Motor neuron (in vitro differentiated cells): ENCODE results near the gene FSD1L. TPM values are rescaled to one million over a fixed set of nuclear protein-coding genes. Genes with fewer than 3 reads are reported as not detected.

Experiments used
- ATAC-seq, 8 experiments: fragments of 200-7000 bp; cut with Tn5 transposase; replicated peaks in 6 of 8; 2 replicates each; pipeline ENCODE4 v1.8.0; 2021; ENCODE audit warnings: mild to moderate bottlenecking in 8 of 8, moderate library complexity in 8 of 8
- H3K27ac ChIP-seq, 2 donors: fragments of 250-450 bp; sonication (Bioruptor Pico); 2 replicates each; pipeline ENCODE4 v1.9.0; 2021; ENCODE audit warnings: antibody characterized with exemption in 2 of 2, mild to moderate bottlenecking in 2 of 2, moderate library complexity in 1 of 2
- H3K4me1 ChIP-seq, 2 donors: fragments of 250-450 bp; sonication (Bioruptor Pico); replicated peaks in 1 of 2; 2 replicates each; pipeline ENCODE4 v1.6.1; 2021; ENCODE audit warnings: antibody characterized with exemption in 2 of 2, mild to moderate bottlenecking in 2 of 2, moderate library complexity in 1 of 2
- H3K4me3 ChIP-seq, 5 donors: fragments of 250-450 bp; sonication (Bioruptor Pico); 2 replicates each; pipeline ENCODE4 v1.9.0; 2021; ENCODE audit warnings: antibody characterized with exemption in 5 of 5, mild to moderate bottlenecking in 5 of 5, moderate library complexity in 4 of 5
- WGBS, 10 experiments: fragments of 450-650 bp; shearing (Covaris generic); methylation state at CpG; one replicate each; pipeline ENCODE4 v1.0.0; 2022; 5-methylcytosine and 5-hydroxymethylcytosine counted together
- in situ Hi-C, 9 experiments: fragments of 400-800 bp; cut with MboI; loops; one replicate each; pipeline ENCODE4 v1.15.0; 2021; ENCODE audit warnings: low sequenced_read_pairs in 9 of 9, low pct_unique_long_range_greater_than_20kb in 2 of 9; ENCODE audit not compliant: unreplicated experiment in 9 of 9
- total RNA-seq, 8 experiments: library from RNA; unstranded; fragments of 300-600 nt; gene quantifications; 2 replicates each; pipeline versions ENCODE4 v1.2.3 to v1.2.4, GENCODE V29; 2022

Gene FSD1L
- total RNA-seq, 8 experiments from 2014 or later: 1.8 to 41.1 (median 29.0) TPM

- ATAC-seq: peak in 1 of 8 experiments; percentile 8
- no peak overlapping the region for H3K4me3 ChIP-seq
- in situ Hi-C loops: loop anchor here in 1 of 9 experiments (25.0 kb wide), 1 partner anchor 103 kb away; the partner anchor contains the start of gene FKTN
- H3K4me1 ChIP-seq: peaks cover 0 to 2% of the 10 kb centered on the region in 2 donors
- no peak overlapping the region for H3K27ac ChIP-seq
- 88 to 100% (median 100%) methylated on average over 1 to 2 of the region's 2 CpGs; no CpG with 5 or more reads in 3 of the 10 experiments for WGBS, 10 experiments
Observed at GRCh38 chr9:105459336-105459735, 11.5 kb downstream of the FSD1L start.

- in situ Hi-C loops: loop anchor here in 1 of 9 experiments (25.0 kb wide), 1 partner anchor 95 kb away; the partner anchor contains the start of gene FKTN
- no peak for ATAC-seq
Observed at GRCh38 chr9:105466898-105467455, 19.1 kb downstream of the FSD1L start.

DNA sequence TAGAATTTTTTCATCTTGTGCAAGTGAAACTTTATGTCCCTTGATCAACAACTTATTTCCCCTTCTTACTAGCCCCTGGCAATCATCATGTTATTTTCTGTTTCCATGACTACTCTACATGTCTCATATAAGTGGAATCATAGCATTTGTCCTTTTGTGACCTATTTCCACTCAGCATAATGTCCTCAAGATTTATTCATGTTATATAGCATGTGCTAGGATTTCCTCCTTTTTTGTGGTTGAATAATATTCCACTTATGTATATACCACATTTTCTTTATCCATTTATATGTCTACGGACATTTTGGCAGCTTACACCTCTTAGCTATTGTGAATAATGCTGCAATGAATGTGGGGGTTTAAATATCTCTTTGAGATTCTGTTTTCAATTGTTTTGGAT, 21.0 kb downstream of the FSD1L start:
- ATAC-seq: no peak
- H3K4me1 ChIP-seq: no peaks in the 10 kb centered on the region
- WGBS, 10 experiments: 17 to 100% (median 82%) methylated on average over 1 of the region's 1 CpG; no CpG with 5 or more reads in 4 of the 10 experiments
- in situ Hi-C loops: loop anchor here in 1 of 9 experiments (25.0 kb wide), 1 partner anchor 93 kb away; the partner anchor contains the start of gene FKTN
- no peak overlapping the region for H3K4me3 ChIP-seq
- no peak overlapping the region for H3K27ac ChIP-seq

More at GRCh38 chr9:105466898-105467455, 19.1 kb downstream of the FSD1L start:
- H3K4me1 ChIP-seq: no peaks in the 10 kb centered on the region
- no peak overlapping the region for H3K4me3 ChIP-seq
- WGBS, 10 experiments: 74 to 100% (median 93%) methylated on average over 1 to 3 of the region's 3 CpGs; no CpG with 5 or more reads in 1 of the 10 experiments
- H3K27ac ChIP-seq: no peak overlapping the region

GRCh38 chr9:105473221-105473620, 25.4 kb downstream of the FSD1L start:
- H3K27ac ChIP-seq: no peak overlapping the region
- no peak for ATAC-seq
- H3K4me1 ChIP-seq: no peaks in the 10 kb centered on the region
- H3K4me3 ChIP-seq: no peak overlapping the region
- WGBS, 10 experiments: 86 to 100% (median 100%) methylated on average over 1 to 2 of the region's 2 CpGs; no CpG with 5 or more reads in 6 of the 10 experiments
- in situ Hi-C loops: loop anchor here in 1 of 9 experiments (25.0 kb wide), 1 partner anchor 89 kb away; the partner anchor contains the start of gene FKTN

DNA sequence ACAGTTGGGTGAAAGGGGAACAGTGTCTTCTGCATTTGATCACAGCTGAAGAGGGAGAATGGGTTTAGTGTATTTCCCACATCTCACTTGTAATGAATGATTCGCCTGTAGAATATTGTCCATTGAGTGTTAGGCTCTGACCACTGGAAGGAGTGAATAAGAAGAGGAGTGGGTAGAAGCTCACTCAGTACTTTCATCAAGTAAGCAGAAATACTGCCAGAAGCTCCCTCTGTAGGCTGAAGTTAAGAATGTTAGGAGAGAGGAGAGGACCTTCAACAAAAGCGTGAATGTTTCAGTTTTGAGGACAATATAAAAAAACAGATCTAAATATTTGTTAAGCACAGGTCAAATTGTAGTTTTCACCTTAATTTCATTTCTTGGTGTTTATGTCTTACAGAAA, 27.5 kb downstream of the FSD1L start:
- no peaks in the 10 kb centered on the region for H3K4me1 ChIP-seq
- H3K27ac ChIP-seq: no peak overlapping the region
- no peak overlapping the region for H3K4me3 ChIP-seq
- peak in 4 of 8 experiments; percentile 24 to 62 (median 43) for ATAC-seq
- 57 to 100% (median 85%) methylated on average over 1 to 2 of the region's 2 CpGs; no CpG with 5 or more reads in 1 of the 10 experiments for WGBS, 10 experiments
- in situ Hi-C loops: no loop called here

- H3K4me1 ChIP-seq: no peaks in the 10 kb centered on the region
- ATAC-seq: no peak
- H3K27ac ChIP-seq: no peak overlapping the region
- H3K4me3 ChIP-seq: no peak overlapping the region
- in situ Hi-C loops: no loop called here
Observed at GRCh38 chr9:105479846-105480245, 32.0 kb downstream of the FSD1L start.

DNA sequence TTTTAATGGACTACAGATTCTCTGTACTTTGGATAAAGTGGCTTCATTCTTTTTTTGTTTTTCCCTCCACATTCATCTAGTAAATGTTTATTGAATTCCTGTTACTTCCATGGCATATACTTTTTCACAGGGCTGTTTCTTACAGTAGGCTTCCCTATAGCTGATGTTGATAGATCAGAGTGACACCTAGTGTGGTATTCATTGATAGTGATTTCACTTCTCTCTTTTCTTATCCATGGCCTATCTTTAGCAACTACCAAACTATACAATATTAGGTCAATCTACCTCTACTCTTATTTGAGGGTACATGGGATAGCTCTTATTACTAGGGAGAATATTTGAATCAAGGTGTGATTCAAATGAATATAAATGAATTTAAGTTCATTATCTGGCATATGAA, 35.8 kb downstream of the FSD1L start:
- no peak for ATAC-seq
- Histone ChIP-seq H3K4me1 (no peaks in the 10 kb centered on the region), H3K4me3 (no peak overlapping the region), H3K27ac (no peak overlapping the region)
- in situ Hi-C loops: no loop called here

GRCh38 chr9:105484226-105484625, 36.4 kb downstream of the FSD1L start:
- in situ Hi-C loops: no loop called here
- Histone ChIP-seq H3K4me3 (no peak overlapping the region), H3K27ac (no peak overlapping the region), H3K4me1 (no peaks in the 10 kb centered on the region)
- ATAC-seq: no peak
- WGBS, 10 experiments: 94 to 100% (median 100%) methylated on average over 2 of the region's 2 CpGs

- no peaks in the 10 kb centered on the region for H3K4me1 ChIP-seq
- H3K4me3 ChIP-seq: no peak overlapping the region
- in situ Hi-C loops: no loop called here
- no peak for ATAC-seq
- H3K27ac ChIP-seq: no peak overlapping the region
Observed at GRCh38 chr9:105485131-105485530, 37.3 kb downstream of the FSD1L start.

DNA sequence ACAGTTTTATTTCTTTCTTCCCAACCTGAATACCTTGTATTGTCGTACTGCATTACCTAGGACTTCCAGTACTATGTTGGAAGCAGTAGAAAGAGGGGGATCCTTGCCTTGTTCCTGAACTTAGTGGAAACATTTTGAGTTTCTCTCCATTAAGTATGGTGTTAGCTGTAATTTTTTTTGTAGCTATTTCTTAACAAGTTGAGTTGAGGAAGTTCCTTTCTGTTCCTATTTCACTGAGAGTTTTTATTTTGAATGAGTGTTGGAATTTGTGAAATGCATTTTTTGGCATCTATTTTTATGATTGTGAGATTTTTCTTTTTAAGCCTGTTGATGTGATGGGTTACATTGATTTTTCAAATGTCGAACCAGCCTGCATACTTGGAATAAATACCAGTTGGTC, 49.0 kb downstream of the FSD1L start:
- ATAC-seq: no peak
- no peak overlapping the region for H3K27ac ChIP-seq
- 29 to 100% (median 97%) methylated on average over 1 to 2 of the region's 2 CpGs for WGBS, 10 experiments
- in situ Hi-C loops: no loop called here
- no peaks in the 10 kb centered on the region for H3K4me1 ChIP-seq
- H3K4me3 ChIP-seq: no peak overlapping the region

DNA sequence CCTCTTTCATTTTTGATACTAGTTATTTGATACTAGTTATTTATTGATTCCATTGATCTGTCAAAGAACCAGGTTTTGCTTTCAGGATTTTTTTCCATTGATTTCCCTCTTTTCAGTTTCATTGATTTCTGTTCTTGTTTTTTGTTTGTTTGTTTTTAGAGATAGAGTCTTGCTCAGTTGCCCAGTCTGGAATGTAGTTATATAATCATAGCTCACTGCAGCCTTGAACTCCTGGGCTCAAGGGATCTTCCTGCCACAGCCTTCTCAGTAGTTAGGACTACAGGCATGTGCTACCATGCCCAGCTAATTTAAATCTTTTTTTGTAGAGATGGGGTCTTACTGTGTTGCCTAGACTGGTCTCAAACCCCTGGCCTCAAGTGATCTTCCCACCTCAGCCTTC, 49.9 kb downstream of the FSD1L start:
- no peak for ATAC-seq
- Histone ChIP-seq H3K27ac (no peak overlapping the region), H3K4me3 (no peak overlapping the region), H3K4me1 (no peaks in the 10 kb centered on the region)
- in situ Hi-C loops: no loop called here

DNA sequence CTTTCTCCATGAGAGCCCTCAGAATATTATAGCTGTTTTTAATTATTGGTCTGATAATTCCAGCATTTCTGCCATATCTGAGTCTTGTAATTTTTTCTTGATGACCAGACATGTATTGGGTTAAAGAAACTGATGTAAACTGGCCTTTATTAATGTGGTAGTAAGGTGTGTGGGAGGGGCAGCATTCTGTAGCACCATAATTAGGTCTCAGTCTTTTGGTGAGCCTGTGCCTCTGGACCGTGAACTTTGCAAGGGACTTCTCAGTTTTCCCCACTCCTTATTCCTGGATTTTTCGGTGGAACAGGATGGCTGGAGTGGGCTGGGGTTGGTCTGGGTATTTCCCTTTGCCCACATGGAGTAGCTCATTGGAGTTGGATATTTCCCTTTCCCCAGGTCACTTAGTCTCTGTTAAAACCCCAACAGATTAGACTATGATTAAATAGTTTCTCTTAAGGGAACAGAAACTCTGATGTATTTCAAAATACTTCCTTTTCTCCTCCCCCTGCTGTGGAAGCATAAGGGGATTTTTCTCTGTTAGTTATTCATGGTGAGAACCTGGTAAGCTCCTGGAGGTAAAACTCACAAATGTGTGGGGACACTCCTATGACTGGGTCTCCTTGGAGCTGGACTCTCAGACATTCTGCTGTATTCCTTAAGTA, 52.4 kb downstream of the FSD1L start:
- no peak overlapping the region for H3K27ac ChIP-seq
- no peaks in the 10 kb centered on the region for H3K4me1 ChIP-seq
- ATAC-seq: no peak
- in situ Hi-C loops: no loop called here
- 67 to 100% (median 92%) methylated on average over 1 to 2 of the region's 2 CpGs; no CpG with 5 or more reads in 2 of the 10 experiments for WGBS, 10 experiments
- H3K4me3 ChIP-seq: no peak overlapping the region

DNA sequence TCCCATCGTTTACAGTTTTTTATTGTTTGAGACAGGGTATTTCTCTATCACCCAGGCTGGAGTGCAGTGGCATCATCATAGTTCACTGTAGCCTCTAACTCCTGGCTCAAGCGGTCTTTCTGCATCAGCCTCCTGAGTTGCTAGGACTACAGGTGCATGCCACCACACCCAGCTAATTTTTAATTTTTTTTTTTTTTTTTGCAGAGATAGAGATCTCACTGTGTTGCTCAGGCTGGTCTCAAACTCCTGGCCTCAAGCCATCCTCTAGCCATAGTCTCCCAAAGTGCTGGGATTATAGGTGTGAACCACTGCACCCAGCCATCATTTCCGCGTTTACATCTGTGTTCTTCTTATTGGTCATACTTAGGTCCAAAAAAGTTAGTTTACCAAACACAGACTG, 53.6 kb downstream of the FSD1L start:
- H3K4me3 ChIP-seq: no peak overlapping the region
- in situ Hi-C loops: no loop called here
- H3K27ac ChIP-seq: no peak overlapping the region
- WGBS, 10 experiments: 83 to 100% (median 100%) methylated on average over 1 to 4 of the region's 4 CpGs
- H3K4me1 ChIP-seq: no peaks in the 10 kb centered on the region
- ATAC-seq: no peak

DNA sequence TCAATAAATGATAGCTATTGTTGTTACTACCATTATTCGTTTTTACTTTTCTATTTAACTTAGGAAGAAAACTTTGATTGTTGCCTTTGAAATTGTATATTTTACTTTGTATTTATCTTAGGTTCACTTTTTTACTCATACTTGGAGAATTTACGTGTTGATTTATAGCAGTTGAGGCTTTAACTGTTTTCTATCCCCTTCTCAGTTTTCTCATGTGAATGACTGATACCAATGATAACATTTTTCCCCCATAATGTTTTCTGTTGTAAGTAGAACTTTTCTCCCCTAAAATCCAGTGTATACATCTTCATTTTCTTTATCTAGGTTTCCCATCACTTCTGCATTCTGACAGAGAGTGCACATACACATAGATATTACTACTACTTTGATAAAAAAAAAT, 54.4 kb downstream of the FSD1L start:
- in situ Hi-C loops: no loop called here

More for the DNA sequence above, 54.4 kb downstream of the FSD1L start:
- Histone ChIP-seq H3K27ac (no peak overlapping the region), H3K4me1 (no peaks in the 10 kb centered on the region), H3K4me3 (no peak overlapping the region)
- ATAC-seq: no peak
- WGBS, 10 experiments: 63 to 100% (median 87%) methylated on average over 2 of the region's 2 CpGs; no CpG with 5 or more reads in 1 of the 10 experiments
